ENCODE measurements around the gene NOS3. TPM values are rescaled to one million over a fixed set of nuclear protein-coding genes. Genes with fewer than 3 reads are reported as not detected.

Gene NOS3
- total and polyA plus RNA-seq, 2 of the 13 experiments (the other 11 are each of a cell fraction or from before 2014, with no cell fraction given), result 3.7 to 7.5 TPM

- TF ChIP-seq HMGXB4 (CRISPR knock-in tag; IDR thresholded peaks at IDR 0.05; ENCODE audit: borderline replicate concordance in 1 of 2, low read depth in 1 of 2) (peak in 1 of 2 experiments; percentile 2; a peak in 1 of 4 replicates), ARHGAP35 (CRISPR knock-in tag; IDR thresholded peaks at IDR 0.05; ENCODE audit: borderline replicate concordance) (no peak), NCOA1 (CRISPR knock-in tag; IDR thresholded peaks at IDR 0.05) (0 out of 2 replicates have a peak, but pooled peaks have one; percentile 33), ZBTB39 (CRISPR knock-in tag; IDR thresholded peaks at IDR 0.05) (0 out of 2 replicates have a peak, but pooled peaks have one; percentile 42), GATA4 (IDR thresholded peaks at IDR 0.05; ENCODE audit: borderline replicate concordance, low read depth) (no peak), BCL6 (CRISPR knock-in tag; IDR thresholded peaks at IDR 0.05) (no peak), ZNF574 (CRISPR knock-in tag; IDR thresholded peaks at IDR 0.05) (no peak), SPEN (CRISPR knock-in tag; IDR thresholded peaks at IDR 0.05; ENCODE audit: low read depth) (no peak), BCLAF1 (IDR thresholded peaks at IDR 0.05) (no peak), ZNF260 (CRISPR knock-in tag; IDR thresholded peaks at IDR 0.05; ENCODE audit: borderline replicate concordance, low read depth) (no peak), HIVEP1 (CRISPR knock-in tag; IDR thresholded peaks at IDR 0.05) (no peak), LCORL (IDR thresholded peaks at IDR 0.05) (no peak), LCORL (CRISPR knock-in tag; IDR thresholded peaks at IDR 0.05) (peak; percentile 10; the same call in 1 of the 2 replicates), ZNF143 (CRISPR knock-in tag; IDR thresholded peaks at IDR 0.05) (no peak), ZNF292 (CRISPR knock-in tag; IDR thresholded peaks at IDR 0.05; ENCODE audit: borderline replicate concordance, low read depth) (no peak), ZNF768 (CRISPR knock-in tag; IDR thresholded peaks at IDR 0.05) (0 out of 2 replicates have a peak, but pooled peaks have one; percentile 15)
Observed at GRCh38 chr7:151010037-151010306, 19.2 kb downstream of the NOS3 start (continued).
